ENCODE measurements around the gene DCBLD1. TPM values are rescaled to one million over a fixed set of nuclear protein-coding genes. Genes with fewer than 3 reads are reported as not detected.
"Not testable (repeated sequence)": the region's sequence is repeated elsewhere in the genome, so short reads cannot be mapped to it uniquely, and the experiment has no call there.

The DCBLD1 gene
- total RNA-seq, result 1 to 10 TPM; 4.5 to 4.9 TPM

- POLR2A ChIA-PET, result interaction anchor here (1.0 to 2.8 kb wide), 2 partner anchors 66 to 120 kb away, joined by 3 to 15 read pairs; partner anchors contain the start of gene GOPC
- CTCF ChIA-PET, result interaction anchor here (1.0 to 1.8 kb wide), 4 partner anchors 10 to 73 kb away, joined by 3 to 6 read pairs (median 3); no protein-coding TSS in a partner anchor
These were observed at the start of gene DCBLD1 for GRCh38 chr6:117482240-117483003. DCBLD1 (plus strand) TSS chr6:117482674; CDS start chr6:117482782, 108 bp downstream.

DNA sequence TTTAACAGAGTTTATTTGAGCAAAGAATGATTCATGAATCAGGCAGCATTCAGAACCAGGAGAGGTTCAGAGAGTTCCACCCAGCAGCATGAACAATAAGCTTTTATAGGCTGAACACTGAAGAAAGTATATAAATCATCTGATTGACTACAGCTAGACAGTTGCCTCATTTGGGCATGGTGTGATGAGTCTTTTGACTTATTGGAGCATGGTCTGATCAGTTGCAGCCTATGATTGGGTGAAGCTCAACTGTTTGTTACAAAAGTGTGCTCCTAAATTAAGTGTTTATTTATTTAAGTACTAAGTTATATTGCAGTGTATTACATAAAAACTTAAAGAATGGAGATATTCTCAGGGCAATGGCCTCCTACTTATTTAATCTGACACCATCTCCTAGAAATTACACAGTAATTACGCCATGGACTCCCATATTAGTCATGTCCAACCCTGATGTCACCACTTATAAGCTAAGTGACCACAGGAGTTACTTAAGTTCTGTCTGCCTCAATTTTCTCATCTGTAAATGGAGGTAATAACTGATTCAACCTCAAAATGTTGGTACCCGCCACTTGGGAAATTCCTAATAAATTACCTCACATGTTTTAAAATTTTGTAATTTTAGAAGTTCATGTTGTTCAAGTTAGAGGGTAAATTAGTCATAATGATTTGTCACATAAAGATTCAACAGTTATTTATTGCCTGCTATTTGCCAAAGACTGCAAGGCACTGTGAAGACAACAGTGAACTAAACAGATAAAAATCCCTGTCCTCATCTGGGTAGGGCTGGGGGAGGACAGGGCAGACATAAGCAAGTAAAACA, 41.6 kb upstream of the DCBLD1 start:
- ChIA-PET CTCF (interaction anchor here (0.7 to 1.1 kb wide), 2 partner anchors 9 to 111 kb away, joined by 3 read pairs; no protein-coding TSS in a partner anchor), POLR2A (no interaction called here)

DNA sequence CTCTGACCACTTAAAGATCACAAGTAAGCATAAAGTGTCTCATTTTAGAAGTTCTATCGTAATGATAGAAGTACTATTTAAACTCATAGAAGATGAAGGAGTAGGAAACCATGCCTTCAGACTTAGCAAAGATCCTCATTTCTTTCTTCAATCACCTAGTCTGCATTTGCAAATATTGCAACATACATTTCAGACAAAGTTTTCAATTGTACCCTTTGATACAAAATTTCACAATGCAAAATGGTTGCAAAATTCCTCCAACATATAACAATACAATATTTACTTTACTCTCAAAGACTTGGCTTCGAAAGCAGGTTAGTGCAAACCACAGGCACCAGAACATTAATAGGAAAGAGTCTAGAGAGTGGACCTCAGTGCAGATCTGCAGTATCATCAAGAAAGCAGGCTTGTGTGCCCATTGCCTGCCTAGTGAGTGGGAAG, 40.6 kb upstream of the DCBLD1 start:
- CTCF ChIA-PET, result interaction anchor here (0.6 kb wide), 1 partner anchor 144 kb away, joined by 3 read pairs; no protein-coding TSS in a partner anchor
- POLR2A ChIA-PET, result no interaction called here

GRCh38 chr6:117442313-117442712, 40.2 kb upstream of the DCBLD1 start:
- POLR2A ChIA-PET, result not testable (repeated sequence)
- CTCF ChIA-PET, result interaction anchor here (0.6 kb wide), 1 partner anchor 144 kb away, joined by 3 read pairs; no protein-coding TSS in a partner anchor

GRCh38 chr6:117444600-117444999, 37.9 kb upstream of the DCBLD1 start:
- ChIA-PET CTCF (no interaction called here), POLR2A (no interaction called here)

DNA sequence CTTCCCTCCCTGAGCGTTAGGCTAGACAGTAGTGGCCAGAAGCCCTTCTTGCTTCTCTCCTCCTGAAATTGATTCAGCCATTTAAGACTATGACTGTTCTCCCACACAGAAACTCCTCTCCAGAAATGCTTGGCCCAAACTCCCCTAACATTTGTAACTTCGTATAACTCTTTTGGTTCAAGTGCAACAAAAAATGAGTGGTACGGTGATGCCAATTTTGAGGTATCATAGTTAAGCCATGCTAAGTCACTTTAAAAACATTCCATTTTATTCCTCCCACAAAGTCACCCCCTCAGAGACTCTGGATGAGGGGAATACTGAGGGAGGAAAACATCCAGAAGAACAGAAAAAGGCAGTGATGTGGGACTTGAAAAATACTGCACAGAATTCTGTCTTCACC, 35.6 kb upstream of the DCBLD1 start:
- ChIA-PET POLR2A (no interaction called here), CTCF (interaction anchor here (0.7 kb wide), 1 partner anchor 142 kb away, joined by 4 read pairs; no protein-coding TSS in a partner anchor)

DNA sequence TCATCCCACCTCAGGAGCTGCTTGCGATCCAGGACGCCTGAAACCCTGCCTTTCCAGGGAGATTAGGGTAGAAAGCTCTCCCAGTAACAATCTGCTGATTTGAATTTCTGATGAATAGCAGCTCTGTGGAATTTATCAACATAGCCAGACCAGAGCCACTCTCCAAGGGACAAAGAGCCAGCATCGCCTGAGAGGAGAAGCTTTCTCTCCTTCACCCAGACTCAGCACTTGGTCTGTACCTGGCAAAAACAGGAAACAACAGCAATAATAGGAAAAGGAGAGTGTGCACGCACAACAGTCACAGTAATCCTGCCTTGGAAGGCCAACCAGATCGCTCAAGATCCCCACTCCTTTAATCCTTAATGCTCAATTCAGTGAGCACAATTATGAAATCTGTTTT, 34.5 kb upstream of the DCBLD1 start:
- ChIA-PET POLR2A (no interaction called here), CTCF (no interaction called here)

- POLR2A ChIA-PET, result no interaction called here
- CTCF ChIA-PET, result interaction anchor here (0.7 to 1.9 kb wide), 7 partner anchors 16 to 156 kb away, joined by 3 to 9 read pairs (median 5); no protein-coding TSS in a partner anchor
These were observed 33.6 kb upstream of the DCBLD1 start for GRCh38 chr6:117448732-117449485.

GRCh38 chr6:117449549-117450439, 32.7 kb upstream of the DCBLD1 start:
- CTCF ChIA-PET, result interaction anchor here (0.7 to 1.9 kb wide), 21 partner anchors 9 to 230 kb away, joined by 3 to 9 read pairs (median 4); partner anchors contain the start of gene GOPC
- POLR2A ChIA-PET, result no interaction called here

- POLR2A ChIA-PET, result no interaction called here
- CTCF ChIA-PET, result interaction anchor here (1.1 kb wide), 1 partner anchor 26 kb away, joined by 3 read pairs; no protein-coding TSS in a partner anchor
These were observed 30.8 kb upstream of the DCBLD1 start for GRCh38 chr6:117451671-117452070.

DNA sequence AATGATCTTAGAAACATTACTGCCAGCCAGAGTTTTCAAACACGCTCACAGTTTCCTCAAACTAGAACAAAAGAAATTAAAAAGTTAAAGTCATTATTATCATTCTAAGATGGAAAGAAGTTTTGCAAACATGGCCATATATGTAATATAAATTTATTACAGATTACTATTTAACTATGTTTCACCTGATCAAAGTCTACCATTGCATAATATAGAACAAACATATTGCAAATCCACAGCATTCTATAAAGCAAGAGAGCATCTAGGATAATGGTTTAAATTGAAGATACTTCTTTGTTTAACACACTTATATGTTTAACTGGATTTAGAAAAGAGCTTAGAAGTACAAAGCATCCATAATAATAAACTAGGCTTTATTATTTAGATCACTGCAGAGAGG, 26.2 kb upstream of the DCBLD1 start:
- ChIA-PET POLR2A (no interaction called here), CTCF (no interaction called here)

DNA sequence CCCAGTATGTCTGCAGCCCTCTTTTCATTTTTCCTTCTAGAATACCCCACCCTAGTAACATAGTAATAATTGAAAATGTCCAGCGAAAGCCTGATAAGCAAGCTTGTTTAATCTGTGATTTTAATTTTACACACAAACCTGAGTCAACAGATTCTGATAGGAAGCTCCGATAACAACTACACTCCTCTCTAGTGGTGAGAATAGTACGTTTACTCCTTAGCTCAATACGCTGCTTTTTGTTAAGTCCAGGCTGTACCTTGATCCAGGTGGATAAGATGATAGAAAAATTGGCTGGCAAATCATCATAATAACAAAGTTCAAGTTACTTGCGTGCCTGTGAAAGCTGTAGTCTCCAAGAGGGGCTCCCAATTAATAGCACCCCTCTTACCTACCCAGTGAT, 25.5 kb upstream of the DCBLD1 start:
- ChIA-PET POLR2A (no interaction called here), CTCF (no interaction called here)

DNA sequence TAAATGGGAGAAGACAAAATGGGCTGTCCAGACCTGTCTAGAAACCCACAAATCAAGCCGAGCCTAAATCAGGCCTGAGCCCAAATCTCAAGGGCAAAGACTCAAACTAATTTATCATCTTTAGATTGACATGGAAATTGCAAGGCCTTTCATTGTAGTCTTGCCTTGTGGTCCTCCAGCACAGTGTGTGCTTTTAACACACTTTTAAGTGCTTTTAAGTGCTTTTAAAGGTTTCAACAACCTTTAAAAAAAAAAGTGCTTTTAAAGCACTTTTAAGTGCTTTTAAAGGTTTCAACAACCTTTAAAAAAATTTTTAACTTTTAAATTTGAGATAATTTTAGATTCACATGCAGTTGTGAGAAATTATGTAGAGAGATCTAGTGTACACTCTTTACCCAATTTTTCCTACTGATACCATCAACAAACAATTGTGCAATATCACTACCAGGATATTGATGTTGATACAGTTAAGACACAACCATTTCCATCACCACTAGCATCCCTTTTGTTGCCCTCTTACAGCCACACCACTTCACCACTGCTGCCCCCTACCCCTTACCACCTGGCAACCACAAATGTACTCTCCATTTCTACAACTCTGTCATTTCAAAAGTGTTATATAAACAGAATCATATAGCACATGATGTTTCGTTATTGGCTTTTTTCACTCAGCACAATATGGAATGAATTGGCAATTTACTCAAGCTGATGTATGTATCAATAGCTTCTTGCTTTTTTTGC, 23.1 kb upstream of the DCBLD1 start:
- ChIA-PET CTCF (interaction anchor here (0.9 kb wide), 1 partner anchor 10 kb away, joined by 3 read pairs; no protein-coding TSS in a partner anchor), POLR2A (no interaction called here)

DNA sequence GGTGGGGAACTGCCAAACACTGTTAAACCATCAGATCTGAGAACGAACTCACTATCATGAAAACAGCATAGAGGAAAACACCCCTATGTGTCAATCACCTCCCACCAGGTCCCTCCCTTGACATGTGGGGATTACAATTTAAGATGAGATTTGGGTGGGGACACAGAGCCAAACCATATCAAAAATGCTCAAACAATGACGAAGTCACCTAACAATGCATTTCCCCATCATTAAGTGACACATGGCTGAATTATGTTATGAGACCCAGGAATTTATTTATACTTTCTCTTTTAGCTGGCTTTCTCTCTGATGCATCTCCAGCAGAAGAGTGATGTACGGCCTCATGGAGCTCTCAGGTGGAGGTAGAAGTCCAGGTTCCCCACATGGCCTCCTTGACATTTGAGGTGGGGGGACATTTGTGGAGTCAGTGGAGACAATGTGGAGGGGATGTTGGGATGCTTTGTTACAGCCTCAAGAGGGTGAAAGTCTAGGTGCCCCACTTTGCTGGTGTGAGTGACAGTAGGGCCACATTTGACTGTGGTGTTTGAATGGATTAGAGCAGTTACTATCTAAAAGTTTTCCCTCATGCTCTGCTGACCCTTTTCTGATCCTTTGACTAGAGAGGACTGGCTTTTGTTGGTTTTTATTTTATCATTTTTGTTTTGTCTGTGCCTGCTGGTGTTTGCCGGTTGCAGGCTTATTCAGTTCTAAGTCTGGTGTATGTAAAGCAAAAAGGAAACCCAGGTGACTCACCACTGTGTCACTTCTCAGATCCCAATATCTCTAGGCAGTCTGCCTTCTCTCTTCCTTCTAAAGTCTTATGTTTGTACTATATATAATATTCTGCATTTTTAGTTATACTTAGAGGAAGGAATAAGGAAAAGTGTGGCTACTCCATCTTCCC, 18.5 kb upstream of the DCBLD1 start:
- POLR2A ChIA-PET, result no interaction called here

GRCh38 chr6:117464700-117465099, 17.8 kb upstream of the DCBLD1 start:
- CTCF ChIA-PET, result interaction anchor here (0.9 to 2.2 kb wide), 2 partner anchors 15 to 91 kb away, joined by 3 to 8 read pairs; no protein-coding TSS in a partner anchor

More for the DNA sequence above, 18.5 kb upstream of the DCBLD1 start:
- CTCF ChIA-PET, result interaction anchor here (0.9 to 2.2 kb wide), 2 partner anchors 14 to 92 kb away, joined by 3 to 8 read pairs; no protein-coding TSS in a partner anchor

DNA sequence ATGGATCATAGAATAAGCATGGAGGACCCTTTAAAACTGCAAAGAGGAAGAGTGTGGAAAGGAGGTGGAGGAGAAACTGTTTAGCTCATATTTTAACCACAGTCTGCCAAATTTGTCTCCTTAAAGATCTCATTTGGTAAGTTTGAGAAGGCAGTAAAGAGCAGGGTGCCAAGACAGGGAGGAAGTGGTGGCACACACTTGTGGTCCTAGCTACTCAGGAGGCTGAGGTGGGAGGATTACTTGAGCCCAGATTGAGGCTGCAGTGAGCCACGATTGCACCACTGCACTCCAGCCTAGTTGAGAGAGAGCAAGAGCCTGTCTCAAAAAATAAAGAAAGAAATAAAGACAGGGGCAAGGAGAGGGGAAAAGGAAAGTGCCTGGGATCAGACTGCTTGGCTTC, 16.8 kb upstream of the DCBLD1 start:
- ChIA-PET POLR2A (no interaction called here), CTCF (interaction anchor here (0.8 to 2.2 kb wide), 2 partner anchors 16 to 82 kb away, joined by 3 to 8 read pairs; no protein-coding TSS in a partner anchor)

More at GRCh38 chr6:117464700-117465099, 17.8 kb upstream of the DCBLD1 start:
- POLR2A ChIA-PET, result no interaction called here

All from activated CD8-positive, alpha-beta memory T cell treated with anti-CD3 and anti-CD28 coated beads for 36 hours (primary cell).